Thoracic aorta (tissue), 2 donors: ENCODE data around the gene MLC1. TPM values are rescaled to one million over a fixed set of nuclear protein-coding genes. Genes with fewer than 3 reads are reported as not detected.

Source experiments
- ATAC-seq: fragments of 150-250 bp; one replicate; pipeline ENCODE4 v1.8.0; 2017; ENCODE audit warnings: low read depth; ENCODE audit not compliant: insufficient number of reproducible peaks, low FRiP score
- DNase-seq: peaks from one replicate; pipeline ENCODE4 v3.0.0-alpha.2; 2020; ENCODE audit warnings: low spot score
- H3K27ac ChIP-seq, 2 donors: fragments of 200-600 bp; sonication (generic); 1 replicate in 1 of 2; 2 replicates in 1 of 2; pipeline ENCODE4 v1.5.1; 2016; ENCODE audit warnings: mild to moderate bottlenecking in 2 of 2, moderate library complexity in 2 of 2
- H3K27me3 ChIP-seq: fragments of 200-600 bp; sonication (generic); replicated peaks from 2 replicates; pipeline ENCODE4 v1.6.0; 2016; ENCODE audit warnings: mild to moderate bottlenecking; ENCODE audit not compliant: insufficient read depth
- H3K36me3 ChIP-seq: fragments of 200-600 bp; sonication (generic); one replicate; pipeline ENCODE4 v1.5.1; 2016
- H3K4me1 ChIP-seq, 2 donors: fragments of 200-600 bp; sonication (generic); 1 replicate in 1 of 2; 2 replicates in 1 of 2; pipeline versions ENCODE4 v1.5.1 to v1.6.0; 2016; ENCODE audit warnings: low read depth in 2 of 2, mild to moderate bottlenecking in 1 of 2; ENCODE audit not compliant: control insufficient read depth in 1 of 2
- H3K4me3 ChIP-seq: fragments of 200-600 bp; sonication (generic); 2 replicates; pipeline ENCODE4 v1.5.1; 2016; ENCODE audit warnings: mild to moderate bottlenecking
- H3K9me3 ChIP-seq: fragments of 200-600 bp; sonication (generic); 2 replicates; pipeline ENCODE4 v1.5.1; 2016
- total RNA-seq, 2 donors: library from RNA; depleted of rRNA; stranded (reverse); fragments of >200 nt; gene quantifications; one replicate each; pipeline versions ENCODE4 v1.1.0 to v1.2.3, GENCODE V29; 2016
- TF ChIP-seq, protein P1 (sequence below): fragments of 200-600 bp; sonication (generic); IDR thresholded peaks from one replicate; pipeline ENCODE4 v1.5.1; 2019; ENCODE audit warnings: antibody characterized with exemption

MLC1 gene
- total RNA-seq, 2 donors from 2014 or later, result 1.6 to 4.3 TPM

DNA sequence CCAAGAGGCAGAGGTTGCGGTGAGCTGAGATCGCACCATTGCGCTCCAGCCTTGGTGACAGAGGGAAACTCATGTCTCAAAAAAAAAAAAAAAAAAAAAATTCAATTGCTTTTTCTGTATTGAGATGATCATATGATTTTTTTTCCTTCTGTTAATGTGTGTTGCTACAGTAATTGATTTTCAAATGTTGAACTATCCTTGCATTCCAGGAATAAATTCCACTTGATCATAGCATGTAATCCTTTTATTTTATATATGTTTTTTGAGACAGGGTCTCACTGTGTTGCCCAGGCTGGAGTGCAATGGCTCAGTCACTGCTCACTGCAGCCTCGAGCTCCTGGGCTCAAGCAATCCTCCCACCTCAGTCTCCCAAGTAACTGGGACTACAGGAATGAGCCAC lies 37.9 kb upstream of the MLC1 start:
- no peak overlapping the region for H3K27ac ChIP-seq
- peaks cover 4 to 22% of the 10 kb centered on the region in 2 donors for H3K4me1 ChIP-seq
- H3K9me3 ChIP-seq, result peaks cover 9% of the 10 kb centered on the region
- no peaks in the 10 kb centered on the region for H3K36me3 ChIP-seq
- H3K4me3 ChIP-seq, result no peak overlapping the region
- ATAC-seq (no peak), DNase-seq (no peak)
- TF ChIP-seq, protein P1, sequence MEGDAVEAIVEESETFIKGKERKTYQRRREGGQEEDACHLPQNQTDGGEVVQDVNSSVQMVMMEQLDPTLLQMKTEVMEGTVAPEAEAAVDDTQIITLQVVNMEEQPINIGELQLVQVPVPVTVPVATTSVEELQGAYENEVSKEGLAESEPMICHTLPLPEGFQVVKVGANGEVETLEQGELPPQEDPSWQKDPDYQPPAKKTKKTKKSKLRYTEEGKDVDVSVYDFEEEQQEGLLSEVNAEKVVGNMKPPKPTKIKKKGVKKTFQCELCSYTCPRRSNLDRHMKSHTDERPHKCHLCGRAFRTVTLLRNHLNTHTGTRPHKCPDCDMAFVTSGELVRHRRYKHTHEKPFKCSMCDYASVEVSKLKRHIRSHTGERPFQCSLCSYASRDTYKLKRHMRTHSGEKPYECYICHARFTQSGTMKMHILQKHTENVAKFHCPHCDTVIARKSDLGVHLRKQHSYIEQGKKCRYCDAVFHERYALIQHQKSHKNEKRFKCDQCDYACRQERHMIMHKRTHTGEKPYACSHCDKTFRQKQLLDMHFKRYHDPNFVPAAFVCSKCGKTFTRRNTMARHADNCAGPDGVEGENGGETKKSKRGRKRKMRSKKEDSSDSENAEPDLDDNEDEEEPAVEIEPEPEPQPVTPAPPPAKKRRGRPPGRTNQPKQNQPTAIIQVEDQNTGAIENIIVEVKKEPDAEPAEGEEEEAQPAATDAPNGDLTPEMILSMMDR, result no peak
- H3K27me3 ChIP-seq, result no peaks in the 10 kb centered on the region

DNA sequence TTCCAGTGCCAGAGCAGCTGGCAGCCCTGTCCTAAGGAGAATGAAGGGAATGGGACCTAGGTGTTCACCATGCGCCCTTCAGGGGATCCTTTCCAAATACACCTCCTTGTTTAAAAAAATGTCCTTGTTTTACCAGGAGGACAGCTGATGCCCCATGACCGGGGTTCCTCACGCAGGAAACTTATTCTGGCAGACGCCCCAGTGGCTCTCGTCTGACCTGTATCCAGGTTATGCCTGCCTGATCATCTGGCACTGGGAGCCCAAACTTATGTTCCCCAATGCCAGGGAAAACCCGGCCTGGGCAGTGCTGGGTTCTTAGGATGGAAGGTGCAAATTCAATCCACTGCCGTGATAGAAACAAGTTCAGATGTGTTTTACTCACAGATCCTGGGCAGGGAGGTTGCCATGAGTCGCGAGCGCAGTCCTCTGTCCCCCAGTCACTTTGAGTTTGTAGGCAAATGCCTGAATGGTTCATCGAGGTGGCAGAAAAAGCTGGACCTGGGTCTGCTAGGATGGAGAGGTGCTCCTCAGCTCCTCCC lies 36.0 kb upstream of the MLC1 start:
- no peak overlapping the region for H3K27ac ChIP-seq
- no peak overlapping the region for H3K4me3 ChIP-seq
- H3K4me1 ChIP-seq, result peaks cover 4 to 28% of the 10 kb centered on the region in 2 donors
- no peaks in the 10 kb centered on the region for H3K36me3 ChIP-seq
- ATAC-seq (no peak), DNase-seq (no peak)
- TF ChIP-seq, protein P1, result no peak
- H3K27me3 ChIP-seq, result no peaks in the 10 kb centered on the region
- peaks cover 9% of the 10 kb centered on the region for H3K9me3 ChIP-seq

DNA sequence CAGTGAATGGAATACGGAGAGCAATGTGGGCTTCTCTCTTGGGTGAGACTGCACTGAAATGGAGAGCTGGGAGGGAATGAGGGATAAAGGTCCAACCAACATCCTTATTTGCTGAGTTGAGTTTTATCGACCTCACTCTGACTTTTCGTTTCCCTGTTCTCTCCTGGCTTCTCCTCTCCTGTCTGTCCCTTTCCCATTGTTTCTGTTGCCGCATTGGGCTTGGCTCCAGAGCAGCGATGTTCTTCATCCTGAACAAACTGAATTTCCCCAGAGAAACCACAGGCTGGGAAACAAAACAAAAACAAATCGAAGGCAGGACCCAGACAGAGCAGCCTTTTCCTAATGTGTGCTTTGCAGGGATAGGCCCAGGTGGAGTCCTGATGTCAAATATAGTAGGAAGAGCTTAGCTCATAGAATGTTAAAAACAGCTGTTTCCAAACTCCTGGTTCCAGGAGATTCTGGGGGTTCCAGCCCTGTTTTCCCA lies 34.6 kb upstream of the MLC1 start:
- H3K4me3 ChIP-seq, result no peak overlapping the region
- H3K4me1 ChIP-seq, result peaks cover 4 to 40% of the 10 kb centered on the region in 2 donors
- no peaks in the 10 kb centered on the region for H3K27me3 ChIP-seq
- H3K36me3 ChIP-seq, result no peaks in the 10 kb centered on the region
- H3K27ac ChIP-seq, result peak overlapping the region; percentile 51 to 54
- ATAC-seq (no peak), DNase-seq (no peak)
- TF ChIP-seq, protein P1, result no peak
- H3K9me3 ChIP-seq, result peaks cover 9% of the 10 kb centered on the region

DNA sequence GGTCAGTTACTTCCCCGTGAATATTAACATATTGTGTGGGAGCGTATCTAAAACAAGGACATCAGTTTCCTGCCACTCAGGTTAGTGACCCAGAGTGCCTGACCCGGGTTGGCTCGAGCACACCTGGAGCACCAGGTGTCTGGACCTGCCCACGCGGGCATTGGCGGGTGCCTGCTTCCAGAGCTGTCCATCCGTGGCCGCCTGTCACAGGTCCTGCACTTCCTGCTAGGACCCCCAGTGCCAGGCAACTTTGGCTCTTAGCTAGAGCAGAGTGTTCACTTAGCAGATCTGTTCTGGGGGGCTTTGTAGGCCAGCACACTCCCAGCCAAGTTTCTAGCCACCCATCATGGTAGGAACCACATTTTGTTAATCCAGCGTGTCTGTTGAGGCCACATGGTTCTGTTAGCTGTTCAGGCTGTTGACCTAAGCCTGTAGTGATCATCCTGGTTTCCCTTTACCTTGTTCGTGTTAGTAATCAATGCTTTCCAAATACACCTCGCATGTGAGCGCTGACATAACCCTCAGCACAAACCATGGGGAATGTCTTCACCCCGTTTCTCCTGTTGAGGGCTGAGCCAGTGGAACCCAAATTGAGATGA lies 34.0 kb upstream of the MLC1 start:
- TF ChIP-seq, protein P1, result no peak
- Histone ChIP-seq H3K27me3 (no peaks in the 10 kb centered on the region), H3K27ac (peak overlapping the region; percentile 51 to 54), H3K4me1 (peaks cover 4 to 45% of the 10 kb centered on the region in 2 donors), H3K36me3 (no peaks in the 10 kb centered on the region), H3K9me3 (peaks cover 9% of the 10 kb centered on the region), H3K4me3 (no peak overlapping the region)
- ATAC-seq, result no peak
- no peak for DNase-seq

DNA sequence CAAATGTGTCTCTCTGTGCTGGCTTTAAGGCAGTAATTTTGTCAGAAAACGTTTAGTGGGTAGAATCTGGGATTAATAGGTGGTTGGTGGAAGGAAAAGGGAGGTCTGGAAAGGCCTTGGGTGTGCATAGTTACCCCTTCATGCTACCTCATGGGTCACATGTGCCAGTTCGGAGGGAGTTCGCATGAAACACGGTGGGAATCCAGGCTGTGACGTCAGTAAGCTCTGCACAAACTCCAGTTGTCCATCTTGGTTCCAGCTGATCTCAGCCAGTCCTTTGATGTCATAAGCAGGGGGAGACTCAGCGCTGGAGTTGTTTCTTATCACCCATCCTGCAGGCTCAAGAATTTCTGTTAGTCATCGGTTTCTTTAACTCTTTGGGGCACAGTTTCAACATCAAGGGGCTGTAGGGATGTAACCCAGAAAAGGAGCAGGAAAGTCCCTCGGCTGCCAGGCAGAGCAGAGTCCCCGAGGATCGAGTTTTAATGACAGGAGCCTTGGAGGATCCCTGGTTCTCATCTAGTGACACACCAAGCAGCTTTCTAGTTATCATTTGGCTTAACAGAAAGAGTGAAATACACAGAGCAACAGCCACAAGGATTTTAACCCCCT lies 33.4 kb upstream of the MLC1 start:
- H3K27ac ChIP-seq, result peak overlapping the region; percentile 15 to 51
- DNase-seq (no peak), ATAC-seq (no peak)

More for the DNA sequence above, 33.4 kb upstream of the MLC1 start:
- peaks cover 4 to 49% of the 10 kb centered on the region in 2 donors for H3K4me1 ChIP-seq
- peaks cover 9% of the 10 kb centered on the region for H3K9me3 ChIP-seq
- TF ChIP-seq, protein P1, result no peak
- no peaks in the 10 kb centered on the region for H3K36me3 ChIP-seq
- H3K4me3 ChIP-seq, result no peak overlapping the region
- no peaks in the 10 kb centered on the region for H3K27me3 ChIP-seq
